Adipocyte (in vitro differentiated cells): ENCODE results near the gene ETNK2.

Experiments
- DNase-seq: peaks from one replicate; pipeline ENCODE4 v3.0.0-alpha.2; 2015; ENCODE audit warnings: low read depth
- H3K27me3 ChIP-seq: replicated peaks from 2 replicates; pipeline ENCODE4 v1.7.0; 2013; ENCODE audit warnings: mild to moderate bottlenecking, low read length, moderate library complexity; ENCODE audit not compliant: control insufficient read depth, insufficient read depth
- H3K36me3 ChIP-seq: 2 replicates; pipeline ENCODE4 v1.7.0; 2013; ENCODE audit warnings: low read length, mild to moderate bottlenecking, moderate library complexity; ENCODE audit not compliant: control insufficient read depth, insufficient read depth, severe bottlenecking
- H3K4me1 ChIP-seq: 2 replicates; pipeline ENCODE4 v1.7.0; 2013; ENCODE audit warnings: mild to moderate bottlenecking, low read length, moderate library complexity; ENCODE audit not compliant: control insufficient read depth, insufficient read depth
- H3K4me3 ChIP-seq: 2 replicates; pipeline ENCODE4 v1.7.0; 2013; ENCODE audit warnings: mild to moderate bottlenecking, low read length, moderate library complexity
- H3K9ac ChIP-seq: 2 replicates; pipeline ENCODE4 v1.7.0; 2013; ENCODE audit warnings: mild to moderate bottlenecking, low read length, moderate library complexity
- H3K9me3 ChIP-seq: 2 replicates; pipeline ENCODE4 v1.7.0; 2013; ENCODE audit warnings: mild to moderate bottlenecking, low read length, moderate library complexity; ENCODE audit not compliant: control insufficient read depth

The ETNK2 gene

DNA sequence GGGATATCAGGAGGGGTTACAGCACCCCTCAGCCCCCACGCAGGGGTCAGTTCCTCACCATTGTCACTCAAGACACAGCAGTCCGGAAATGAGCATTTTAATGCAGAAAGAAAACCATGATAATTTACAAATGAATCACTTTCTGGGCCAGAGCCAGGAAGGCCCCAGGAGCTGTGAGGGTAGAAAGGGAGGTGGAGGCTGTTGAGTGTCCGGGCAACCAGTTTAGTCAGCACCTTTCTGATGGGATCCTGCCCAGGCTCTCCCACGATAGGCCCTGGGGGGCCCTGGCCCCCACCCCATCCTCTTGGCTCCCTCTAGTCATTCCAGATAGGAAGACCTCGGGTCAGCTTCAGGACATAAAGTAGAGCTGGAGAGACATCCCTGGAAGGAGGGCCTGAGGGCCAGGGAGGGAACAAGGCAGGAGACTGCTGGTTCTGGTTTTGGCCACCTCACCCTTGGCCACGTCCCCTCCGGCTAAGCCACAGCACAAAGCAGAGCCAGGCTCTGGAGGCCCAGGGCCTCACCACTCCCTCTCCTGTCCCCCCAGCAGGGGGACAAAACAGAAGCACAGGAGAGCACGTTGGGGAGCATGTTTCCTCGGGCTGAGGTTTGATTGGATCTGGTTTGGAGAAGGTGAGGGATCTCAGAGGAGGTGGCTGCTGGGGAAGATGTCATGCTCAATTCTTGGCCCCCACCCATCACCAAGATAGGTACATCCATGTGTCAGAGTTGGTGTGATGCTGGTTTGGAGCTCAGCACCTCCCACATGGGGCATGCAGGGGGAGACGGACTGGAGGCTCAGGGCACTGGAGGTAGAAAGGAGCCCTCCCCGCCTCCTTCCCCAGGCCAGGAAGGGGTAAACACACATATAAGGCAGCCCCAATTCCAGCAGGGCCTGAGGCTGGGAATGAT is 20.6 kb downstream of the ETNK2 start:
- DNase-seq = peak; percentile 86
- peaks cover 36% of the 10 kb centered on the region for H3K4me1 ChIP-seq

DNA sequence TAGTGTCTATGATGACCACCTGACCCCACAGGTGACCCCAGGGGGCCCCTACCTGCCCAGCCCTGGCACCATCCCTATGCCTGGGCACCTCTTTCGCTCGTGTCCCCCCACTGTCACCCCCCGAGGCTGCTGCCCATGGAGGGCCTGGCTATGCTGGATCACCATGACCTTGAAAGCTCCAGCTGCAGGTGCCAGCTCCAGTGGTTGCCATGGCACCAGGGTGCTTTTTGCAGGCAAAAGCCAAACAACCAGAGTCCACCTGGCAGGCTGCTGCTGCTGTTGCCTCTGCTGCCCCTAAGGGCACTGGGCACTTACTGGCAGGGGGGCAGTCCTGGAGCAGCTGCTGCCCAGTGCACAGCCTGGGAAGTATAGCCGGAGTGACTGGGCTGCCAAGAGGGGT is 21.7 kb downstream of the ETNK2 start:
- H3K4me3 ChIP-seq = no peak overlapping the region
- H3K4me1 ChIP-seq = peaks cover 36% of the 10 kb centered on the region
- no peak overlapping the region for H3K9ac ChIP-seq
- peaks cover 14% of the 10 kb centered on the region for H3K36me3 ChIP-seq
- H3K9me3 ChIP-seq = no peaks in the 10 kb centered on the region
- no peaks in the 10 kb centered on the region for H3K27me3 ChIP-seq
- DNase-seq = no peak

More for the DNA sequence above, 20.6 kb downstream of the ETNK2 start:
- Histone ChIP-seq H3K36me3 (peaks cover 3% of the 10 kb centered on the region), H3K27me3 (no peaks in the 10 kb centered on the region), H3K9ac (peak overlapping the region; percentile 27), H3K4me3 (no peak overlapping the region), H3K9me3 (no peaks in the 10 kb centered on the region)

DNA sequence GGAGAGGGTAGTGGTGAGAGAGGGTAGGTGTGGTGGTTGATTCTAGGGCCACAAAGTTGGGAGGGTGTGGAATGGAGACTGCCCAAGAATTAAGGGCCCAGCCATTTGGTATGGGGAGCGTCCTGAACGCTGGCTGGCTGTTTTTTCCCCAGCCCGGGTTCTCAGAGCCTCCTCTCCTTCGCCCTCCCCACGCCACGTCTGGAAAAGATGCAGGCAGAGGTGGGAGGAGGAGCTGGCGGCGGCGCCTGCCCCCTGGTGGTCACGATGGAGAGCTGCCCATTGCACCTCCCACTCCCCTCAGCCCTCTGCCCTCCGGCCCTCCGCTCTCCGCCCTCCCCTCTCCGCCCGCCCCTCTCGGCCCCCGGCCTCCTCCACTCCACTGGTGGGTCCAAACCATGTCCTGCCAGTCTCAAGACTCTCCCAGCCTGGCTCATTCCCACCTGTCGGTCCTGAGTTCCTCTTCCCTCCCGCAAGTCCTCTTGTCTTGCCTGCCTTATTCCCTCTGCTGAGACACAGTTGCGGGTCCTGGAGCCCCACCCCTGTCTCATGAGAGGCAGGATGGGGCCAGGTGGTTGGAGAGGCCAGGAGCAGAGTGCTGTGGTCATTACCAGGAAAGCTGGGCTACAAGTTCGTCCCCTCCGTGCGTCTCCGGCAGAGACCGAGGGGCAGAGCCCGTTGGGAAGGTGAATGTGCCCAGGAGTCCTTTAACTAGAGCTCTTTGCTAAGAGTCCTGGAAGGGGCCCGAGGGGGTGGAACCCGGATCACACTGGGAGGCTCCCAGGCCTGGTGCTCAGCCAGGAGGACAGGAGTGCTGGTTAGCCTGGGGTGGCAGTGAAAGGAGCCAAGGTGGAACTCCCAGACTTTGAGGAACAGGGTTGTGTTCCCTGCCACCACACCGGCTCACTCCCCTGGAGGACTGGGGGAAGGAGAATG is 22.6 kb downstream of the ETNK2 start:
- Histone ChIP-seq H3K9ac (peak overlapping the region; percentile 44), H3K4me3 (no peak overlapping the region), H3K27me3 (no peaks in the 10 kb centered on the region), H3K9me3 (no peaks in the 10 kb centered on the region), H3K4me1 (peaks cover 36% of the 10 kb centered on the region), H3K36me3 (peaks cover 23% of the 10 kb centered on the region)
- DNase-seq = peak; percentile 88

DNA sequence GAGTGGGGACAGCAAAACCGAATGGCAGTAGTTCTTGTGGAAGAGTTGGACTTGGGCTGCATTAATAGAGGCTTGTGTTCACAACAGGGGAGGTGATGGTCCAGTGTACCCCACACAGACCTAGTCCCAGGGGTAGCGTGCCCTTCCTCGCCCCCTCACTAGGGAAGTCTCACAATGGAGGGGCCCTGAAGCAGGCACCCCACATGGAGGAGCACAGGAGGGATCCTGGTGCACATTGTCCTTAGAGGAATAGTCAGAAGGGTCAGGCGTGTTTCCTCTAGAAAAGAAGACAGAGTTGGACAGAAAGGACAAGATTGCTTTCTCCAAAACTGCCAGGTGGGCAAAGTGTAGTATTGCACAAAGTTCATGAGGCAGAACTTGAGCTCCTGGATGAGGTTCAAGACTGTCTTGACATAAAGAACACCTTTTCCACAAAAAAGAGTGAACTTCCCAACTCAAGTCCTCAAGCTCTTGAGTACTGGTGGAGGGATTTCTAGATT is 23.3 kb downstream of the ETNK2 start:
- DNase-seq = no peak
- H3K4me1 ChIP-seq = peaks cover 36% of the 10 kb centered on the region
- no peaks in the 10 kb centered on the region for H3K27me3 ChIP-seq
- peaks cover 30% of the 10 kb centered on the region for H3K36me3 ChIP-seq
- peak overlapping the region; percentile 13 for H3K9ac ChIP-seq
- no peak overlapping the region for H3K4me3 ChIP-seq
- no peaks in the 10 kb centered on the region for H3K9me3 ChIP-seq

DNA sequence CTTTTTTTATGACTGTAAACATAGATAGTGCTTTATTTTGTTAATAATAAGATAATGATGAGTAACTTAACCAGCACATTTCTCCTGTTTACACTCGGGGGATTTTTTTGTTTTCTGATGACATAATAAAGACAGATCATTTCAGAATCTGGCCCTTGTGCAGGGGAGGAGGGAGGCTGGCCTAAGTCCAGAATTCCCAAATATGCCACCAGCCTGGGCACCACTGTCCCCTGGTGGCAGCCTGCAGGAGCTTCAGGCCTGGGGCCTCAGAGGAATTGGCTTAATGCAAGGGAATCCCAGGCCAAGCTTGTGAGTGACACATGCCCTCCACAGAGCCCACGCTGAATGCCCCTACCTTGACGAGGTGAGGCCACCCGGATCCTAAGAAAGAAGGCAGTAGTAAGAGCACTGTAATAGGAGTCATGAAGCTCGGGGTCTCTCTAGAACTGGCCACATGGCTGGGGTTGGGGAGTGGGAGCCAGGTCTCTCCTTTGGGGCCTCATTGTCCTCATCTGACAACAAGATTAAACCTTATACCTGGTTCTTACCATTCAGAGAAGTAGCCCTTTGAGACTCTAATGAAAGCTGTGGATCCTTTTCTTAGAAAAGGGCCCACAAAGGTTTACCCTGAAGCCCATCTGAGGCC is 24.1 kb downstream of the ETNK2 start:
- peaks cover 36% of the 10 kb centered on the region for H3K4me1 ChIP-seq
- H3K27me3 ChIP-seq = no peaks in the 10 kb centered on the region
- H3K9me3 ChIP-seq = no peaks in the 10 kb centered on the region
- H3K36me3 ChIP-seq = peaks cover 38% of the 10 kb centered on the region
- H3K4me3 ChIP-seq = no peak overlapping the region
- peak overlapping the region; percentile 23 for H3K9ac ChIP-seq
- peak; percentile 88 for DNase-seq

DNA sequence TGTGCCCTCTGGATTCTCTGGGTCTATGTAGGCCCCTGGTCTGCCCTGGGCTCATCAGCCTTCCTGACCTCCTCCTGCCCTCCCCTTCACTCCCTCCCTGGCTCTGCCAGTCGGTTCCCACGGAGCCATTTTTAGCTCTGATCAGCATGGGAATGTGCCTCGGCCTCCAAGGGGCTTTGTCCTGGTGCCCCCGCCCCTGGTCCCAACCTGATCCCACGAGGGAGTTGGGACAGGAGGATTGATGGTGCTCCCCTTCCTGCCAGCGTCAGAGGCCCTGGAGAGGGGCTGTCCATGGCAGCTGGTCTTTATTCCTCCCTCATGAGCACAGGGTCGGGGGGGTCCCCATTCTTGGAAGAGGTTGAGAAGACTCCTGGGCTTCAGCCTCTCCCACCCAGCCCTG is 24.9 kb downstream of the ETNK2 start:
- H3K36me3 ChIP-seq = peaks cover 46% of the 10 kb centered on the region
- peaks cover 36% of the 10 kb centered on the region for H3K4me1 ChIP-seq

DNA sequence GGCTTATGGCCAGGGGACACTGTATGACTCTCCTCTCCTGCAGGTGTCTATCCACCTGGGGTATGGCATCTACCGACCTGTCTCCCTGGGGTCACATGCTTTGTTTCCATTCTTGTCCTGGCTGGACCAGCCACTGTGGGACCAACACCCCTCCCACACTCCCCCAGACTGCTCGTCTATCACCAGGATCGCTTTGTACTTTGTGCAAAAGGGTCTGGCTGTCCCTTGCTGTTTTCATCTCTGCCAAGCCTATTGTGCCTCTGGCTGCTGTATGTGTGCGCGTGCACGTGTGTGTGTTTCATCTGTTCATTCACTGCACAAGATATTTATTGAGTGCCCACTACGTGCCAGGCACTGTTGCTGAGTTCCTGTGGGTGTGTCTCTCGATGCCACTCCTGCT is 25.5 kb downstream of the ETNK2 start:
- Histone ChIP-seq H3K9me3 (no peaks in the 10 kb centered on the region), H3K36me3 (peaks cover 49% of the 10 kb centered on the region), H3K4me1 (peaks cover 31% of the 10 kb centered on the region), H3K4me3 (no peak overlapping the region), H3K27me3 (no peaks in the 10 kb centered on the region), H3K9ac (no peak overlapping the region)
- DNase-seq = no peak

More for the DNA sequence above, 24.9 kb downstream of the ETNK2 start:
- no peak overlapping the region for H3K9ac ChIP-seq
- DNase-seq = no peak
- no peaks in the 10 kb centered on the region for H3K27me3 ChIP-seq
- H3K9me3 ChIP-seq = no peaks in the 10 kb centered on the region
- no peak overlapping the region for H3K4me3 ChIP-seq

DNA sequence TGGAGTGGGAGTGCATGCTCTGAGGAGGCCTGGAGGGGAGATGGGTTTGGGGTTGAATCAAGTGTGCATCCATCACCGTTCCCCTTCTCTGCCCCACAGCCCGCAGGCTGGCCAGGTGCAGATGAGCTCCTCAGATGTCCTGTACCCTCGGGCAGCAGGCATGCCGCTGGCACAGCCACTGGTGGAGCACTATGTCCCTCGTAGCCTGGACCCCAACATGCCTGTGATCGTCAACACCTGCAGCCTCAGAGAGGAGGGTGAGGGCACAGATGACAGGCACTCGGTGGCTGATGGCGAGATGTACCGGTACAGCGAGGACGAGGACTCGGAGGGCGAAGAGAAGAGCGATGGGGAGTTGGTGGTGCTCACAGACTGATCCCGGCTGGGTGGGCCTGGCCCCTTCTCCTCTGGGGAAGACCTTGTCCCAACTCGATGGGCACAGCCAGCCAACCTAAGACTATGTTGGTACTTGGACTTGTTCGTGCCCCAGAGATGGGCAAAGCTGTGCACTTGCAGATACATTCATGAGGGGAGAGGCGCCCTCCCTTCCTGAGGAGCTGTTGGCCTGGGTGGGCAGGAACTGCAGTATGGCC is 26.0 kb downstream of the ETNK2 start:
- H3K4me3 ChIP-seq = no peak overlapping the region
- peaks cover 26% of the 10 kb centered on the region for H3K4me1 ChIP-seq
- H3K27me3 ChIP-seq = no peaks in the 10 kb centered on the region
- peaks cover 49% of the 10 kb centered on the region for H3K36me3 ChIP-seq
- no peaks in the 10 kb centered on the region for H3K9me3 ChIP-seq
- DNase-seq = no peak
- no peak overlapping the region for H3K9ac ChIP-seq

DNA sequence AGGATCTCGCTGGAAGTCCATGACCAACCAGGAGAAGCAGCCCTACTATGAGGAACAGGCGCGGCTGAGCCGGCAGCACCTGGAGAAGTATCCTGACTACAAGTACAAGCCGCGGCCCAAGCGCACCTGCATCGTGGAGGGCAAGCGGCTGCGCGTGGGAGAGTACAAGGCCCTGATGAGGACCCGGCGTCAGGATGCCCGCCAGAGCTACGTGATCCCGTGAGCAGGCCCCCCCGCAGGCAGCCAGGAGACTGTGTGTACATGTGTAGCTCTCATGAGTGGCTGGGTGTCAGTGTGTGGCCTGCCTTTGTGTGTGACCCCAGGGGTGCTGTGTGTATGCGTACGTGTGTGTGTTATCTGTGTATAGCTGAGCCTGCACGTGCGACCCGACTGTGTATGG is 27.2 kb downstream of the ETNK2 start:
- Histone ChIP-seq H3K4me3 (no peak overlapping the region), H3K9me3 (no peaks in the 10 kb centered on the region), H3K4me1 (peaks cover 19% of the 10 kb centered on the region), H3K9ac (no peak overlapping the region), H3K36me3 (peaks cover 54% of the 10 kb centered on the region), H3K27me3 (no peaks in the 10 kb centered on the region)
- no peak for DNase-seq

DNA sequence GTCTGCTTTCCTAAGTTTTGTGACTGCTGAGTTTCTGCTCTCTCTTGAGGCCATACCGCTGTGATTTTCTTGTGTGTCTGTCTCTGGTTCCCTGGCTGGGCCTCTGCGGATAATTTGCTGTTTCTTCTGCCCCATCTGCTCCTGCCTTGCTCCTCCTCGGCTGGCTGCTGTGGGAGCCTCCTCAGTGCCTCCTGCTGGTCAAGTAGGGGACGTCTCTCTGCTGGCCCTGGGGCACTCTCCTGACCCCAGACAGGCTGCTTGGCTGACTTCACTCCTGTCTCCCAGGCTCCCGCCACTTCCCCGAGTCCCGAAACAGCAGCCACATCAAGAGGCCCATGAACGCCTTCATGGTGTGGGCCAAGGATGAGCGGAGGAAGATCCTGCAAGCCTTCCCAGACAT is 28.5 kb downstream of the ETNK2 start:
- H3K9me3 ChIP-seq = no peaks in the 10 kb centered on the region
- no peak for DNase-seq

More for the DNA sequence above, 28.5 kb downstream of the ETNK2 start:
- H3K27me3 ChIP-seq = no peaks in the 10 kb centered on the region
- no peak overlapping the region for H3K4me3 ChIP-seq
- H3K36me3 ChIP-seq = peaks cover 67% of the 10 kb centered on the region
- no peak overlapping the region for H3K9ac ChIP-seq
- peaks cover 10% of the 10 kb centered on the region for H3K4me1 ChIP-seq
